Keratinocyte (primary cell): Measurements from ENCODE around the gene MOB2.

Source experiments
- EZH2 ChIP-seq: IDR thresholded peaks from one replicate; pipeline ENCODE4 v1.6.1; 2012; ENCODE audit warnings: inconsistent platforms, mild to moderate bottlenecking, low read length, moderate library complexity
- TF ChIP-seq, protein P1 (sequence below), 3 experiments: IDR thresholded peaks in 1 of 3; conservative IDR thresholded peaks in 1 of 3; optimal IDR thresholded peaks in 1 of 3; 2 replicates in 2 of 3; 3 replicates in 1 of 3; pipeline versions ENCODE3 to v1.5.1; 2011; ENCODE audit warnings: low read length in 3 of 3, mild to moderate bottlenecking in 3 of 3, moderate library complexity in 2 of 3, control low read depth in 1 of 3, inconsistent platforms in 1 of 3; ENCODE audit not compliant: insufficient read depth in 2 of 3; ENCODE audit errors: extremely low read depth in 1 of 3

- TF ChIP-seq, protein P1, sequence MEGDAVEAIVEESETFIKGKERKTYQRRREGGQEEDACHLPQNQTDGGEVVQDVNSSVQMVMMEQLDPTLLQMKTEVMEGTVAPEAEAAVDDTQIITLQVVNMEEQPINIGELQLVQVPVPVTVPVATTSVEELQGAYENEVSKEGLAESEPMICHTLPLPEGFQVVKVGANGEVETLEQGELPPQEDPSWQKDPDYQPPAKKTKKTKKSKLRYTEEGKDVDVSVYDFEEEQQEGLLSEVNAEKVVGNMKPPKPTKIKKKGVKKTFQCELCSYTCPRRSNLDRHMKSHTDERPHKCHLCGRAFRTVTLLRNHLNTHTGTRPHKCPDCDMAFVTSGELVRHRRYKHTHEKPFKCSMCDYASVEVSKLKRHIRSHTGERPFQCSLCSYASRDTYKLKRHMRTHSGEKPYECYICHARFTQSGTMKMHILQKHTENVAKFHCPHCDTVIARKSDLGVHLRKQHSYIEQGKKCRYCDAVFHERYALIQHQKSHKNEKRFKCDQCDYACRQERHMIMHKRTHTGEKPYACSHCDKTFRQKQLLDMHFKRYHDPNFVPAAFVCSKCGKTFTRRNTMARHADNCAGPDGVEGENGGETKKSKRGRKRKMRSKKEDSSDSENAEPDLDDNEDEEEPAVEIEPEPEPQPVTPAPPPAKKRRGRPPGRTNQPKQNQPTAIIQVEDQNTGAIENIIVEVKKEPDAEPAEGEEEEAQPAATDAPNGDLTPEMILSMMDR (optimal IDR thresholded peaks at IDR 0.05 in 1 of 3, IDR thresholded peaks at IDR 0.05 in 1 of 3, conservative IDR thresholded peaks at IDR 0.05 in 1 of 3; ENCODE audit: extremely low read depth in 1 of 3, insufficient read depth in 2 of 3, low read length in 3 of 3): no peak
- no peak for TF ChIP-seq EZH2
Measured at GRCh38 chr11:1448882-1449281, 37.7 kb downstream of the MOB2 start.
